Epithelial cell of esophagus (primary cell): ENCODE measurements around the gene DLG4.

ENCODE experiments used
- DNase-seq: peaks from one replicate; pipeline ENCODE4 v3.0.0; 2010; ENCODE audit warnings: low read depth
- H3K4me3 ChIP-seq: 2 replicates; pipeline ENCODE4 v1.5.1; 2011; ENCODE audit warnings: mild to moderate bottlenecking, low read length, control low read depth
- TF ChIP-seq, protein P1 (sequence below): IDR thresholded peaks from 2 replicates; pipeline ENCODE4 v1.5.1; 2011; ENCODE audit warnings: low read depth, mild to moderate bottlenecking, low read length, control low read depth, inconsistent platforms; ENCODE audit not compliant: insufficient read depth; ENCODE audit errors: missing control alignments

The DLG4 gene

DNA sequence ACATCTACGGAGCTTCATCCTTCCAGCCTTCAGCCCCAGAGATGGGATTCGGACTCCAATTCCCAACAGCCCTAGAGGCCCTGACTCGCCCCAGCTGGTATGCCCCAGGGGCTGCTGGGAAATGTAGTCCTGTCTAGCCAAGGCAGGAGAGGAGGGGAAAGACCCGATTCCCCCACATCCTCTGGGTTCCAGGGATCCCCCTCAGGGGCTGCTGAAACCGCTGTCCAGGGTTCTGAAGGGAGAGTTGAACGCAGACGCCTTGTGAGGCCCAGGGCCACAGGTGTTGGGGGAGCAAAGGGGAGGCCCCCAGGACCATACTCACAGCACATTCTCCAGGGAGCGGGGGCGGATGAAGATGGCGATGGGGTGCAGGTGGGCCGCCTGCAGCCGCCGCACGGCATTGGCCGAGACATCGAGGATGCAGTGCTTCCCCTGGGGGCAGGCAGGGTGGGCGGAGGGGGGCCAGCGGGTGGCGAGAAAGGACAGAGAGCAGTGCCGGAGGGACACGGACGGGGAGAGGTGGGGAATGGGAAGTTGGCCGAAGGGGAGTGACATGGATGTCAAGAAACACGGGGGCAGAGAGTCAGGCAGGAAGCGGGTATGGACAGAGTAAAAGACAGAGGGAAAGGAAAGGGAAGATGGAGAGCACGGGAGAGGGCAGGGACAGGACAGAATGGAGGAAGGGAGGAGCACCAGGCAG, 27.9 kb downstream of the DLG4 start:
- no peak overlapping the region for H3K4me3 ChIP-seq
- TF ChIP-seq, protein P1, sequence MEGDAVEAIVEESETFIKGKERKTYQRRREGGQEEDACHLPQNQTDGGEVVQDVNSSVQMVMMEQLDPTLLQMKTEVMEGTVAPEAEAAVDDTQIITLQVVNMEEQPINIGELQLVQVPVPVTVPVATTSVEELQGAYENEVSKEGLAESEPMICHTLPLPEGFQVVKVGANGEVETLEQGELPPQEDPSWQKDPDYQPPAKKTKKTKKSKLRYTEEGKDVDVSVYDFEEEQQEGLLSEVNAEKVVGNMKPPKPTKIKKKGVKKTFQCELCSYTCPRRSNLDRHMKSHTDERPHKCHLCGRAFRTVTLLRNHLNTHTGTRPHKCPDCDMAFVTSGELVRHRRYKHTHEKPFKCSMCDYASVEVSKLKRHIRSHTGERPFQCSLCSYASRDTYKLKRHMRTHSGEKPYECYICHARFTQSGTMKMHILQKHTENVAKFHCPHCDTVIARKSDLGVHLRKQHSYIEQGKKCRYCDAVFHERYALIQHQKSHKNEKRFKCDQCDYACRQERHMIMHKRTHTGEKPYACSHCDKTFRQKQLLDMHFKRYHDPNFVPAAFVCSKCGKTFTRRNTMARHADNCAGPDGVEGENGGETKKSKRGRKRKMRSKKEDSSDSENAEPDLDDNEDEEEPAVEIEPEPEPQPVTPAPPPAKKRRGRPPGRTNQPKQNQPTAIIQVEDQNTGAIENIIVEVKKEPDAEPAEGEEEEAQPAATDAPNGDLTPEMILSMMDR: no peak
- peak; percentile 45 for DNase-seq

DNA sequence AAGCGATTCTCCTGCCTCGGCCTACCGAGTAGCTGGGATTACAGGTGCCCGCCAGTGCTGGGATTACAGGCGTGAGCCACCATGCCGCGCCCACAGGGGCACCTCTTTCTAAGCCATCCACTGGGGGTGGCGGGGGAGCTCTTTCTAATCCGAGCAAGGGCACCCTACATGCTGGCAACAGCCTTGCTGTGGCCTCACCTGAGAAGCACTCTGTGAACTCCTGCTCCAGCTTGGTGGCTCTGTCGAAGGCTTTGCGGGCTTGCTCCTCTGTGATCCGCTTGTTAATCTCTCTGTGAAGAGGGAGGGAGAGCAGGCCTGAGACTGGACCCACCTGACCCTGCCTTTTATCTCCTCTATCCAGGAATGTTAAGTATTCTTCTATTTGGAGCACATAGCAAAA, 28.6 kb downstream of the DLG4 start:
- no peak for DNase-seq
- no peak overlapping the region for H3K4me3 ChIP-seq
- TF ChIP-seq, protein P1: no peak

DNA sequence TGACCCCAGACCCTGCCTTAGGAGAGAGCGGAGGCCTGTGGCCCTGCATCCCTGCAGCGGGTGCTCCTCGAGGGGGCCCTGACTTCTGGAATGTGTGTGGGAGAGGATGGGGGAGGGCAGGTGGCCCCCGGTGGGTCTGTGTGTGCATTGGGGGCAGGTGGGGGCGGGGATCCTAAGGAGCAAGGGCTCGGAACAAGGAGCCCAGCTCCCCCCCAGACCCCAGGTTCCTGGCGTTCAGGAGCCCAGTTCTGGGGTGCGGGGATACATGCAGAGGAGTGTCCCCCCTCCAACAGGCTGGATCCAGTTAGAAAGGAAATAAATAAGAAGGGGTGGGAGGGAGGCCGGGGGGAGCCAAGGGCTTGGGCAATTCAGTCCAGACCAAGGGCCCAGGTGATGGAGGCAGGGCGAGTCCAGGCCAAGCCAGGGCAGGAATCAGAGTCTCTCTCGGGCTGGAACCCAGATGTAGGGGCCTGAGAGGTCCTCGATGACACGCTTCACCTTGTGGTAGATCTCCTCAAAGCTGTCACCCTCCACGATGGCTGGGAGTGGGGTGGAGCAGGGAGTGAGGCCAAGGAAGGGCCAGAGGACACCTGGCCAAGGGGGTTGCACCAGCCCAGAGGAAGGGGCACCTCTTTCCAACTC, 29.2 kb downstream of the DLG4 start:
- no peak overlapping the region for H3K4me3 ChIP-seq
- DNase-seq: no peak
- TF ChIP-seq, protein P1: no peak

DNA sequence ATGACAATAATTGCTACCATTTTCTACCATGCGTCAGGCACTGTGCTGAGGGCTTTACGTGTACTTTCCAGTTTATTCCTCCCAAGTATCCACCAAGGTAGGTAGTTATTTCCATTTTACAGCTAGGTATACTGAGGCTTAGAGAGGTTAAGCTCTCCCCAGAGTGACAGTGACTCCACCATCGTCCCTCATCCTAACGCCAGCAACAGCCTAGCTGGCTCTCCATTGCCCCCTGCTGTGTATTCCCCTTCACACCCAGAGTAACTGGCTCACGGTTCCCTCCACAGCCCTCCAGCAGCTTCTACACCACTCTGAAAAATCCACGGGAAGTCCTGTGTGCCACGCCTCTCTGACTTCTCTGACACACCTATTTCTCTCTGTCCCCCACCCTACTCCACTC, 33.4 kb downstream of the DLG4 start:
- DNase-seq: no peak
- TF ChIP-seq, protein P1: peak; percentile 22

DNA sequence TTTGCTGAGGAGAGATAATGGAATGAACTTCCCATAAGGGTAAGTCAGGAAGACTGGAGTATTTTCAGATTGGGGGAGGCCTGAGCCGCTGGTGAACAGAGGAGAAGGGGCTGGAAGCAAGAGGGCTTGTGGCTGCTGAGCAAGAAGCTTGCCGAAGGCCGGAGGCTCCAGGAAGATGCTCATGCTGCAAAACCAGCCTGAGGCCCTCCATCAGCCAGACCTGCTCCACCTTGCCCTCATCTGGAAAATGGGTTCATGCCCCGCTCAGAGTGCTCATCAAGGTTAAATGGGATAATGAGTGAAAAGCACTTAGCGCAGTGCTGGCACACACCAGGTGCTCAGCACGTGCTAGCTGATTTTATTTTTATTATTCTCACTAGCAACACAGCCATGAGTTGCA, 35.0 kb downstream of the DLG4 start:
- H3K4me3 ChIP-seq: no peak overlapping the region
- no peak for DNase-seq
- TF ChIP-seq, protein P1: no peak

More for the DNA sequence above, 33.4 kb downstream of the DLG4 start:
- no peak overlapping the region for H3K4me3 ChIP-seq

DNA sequence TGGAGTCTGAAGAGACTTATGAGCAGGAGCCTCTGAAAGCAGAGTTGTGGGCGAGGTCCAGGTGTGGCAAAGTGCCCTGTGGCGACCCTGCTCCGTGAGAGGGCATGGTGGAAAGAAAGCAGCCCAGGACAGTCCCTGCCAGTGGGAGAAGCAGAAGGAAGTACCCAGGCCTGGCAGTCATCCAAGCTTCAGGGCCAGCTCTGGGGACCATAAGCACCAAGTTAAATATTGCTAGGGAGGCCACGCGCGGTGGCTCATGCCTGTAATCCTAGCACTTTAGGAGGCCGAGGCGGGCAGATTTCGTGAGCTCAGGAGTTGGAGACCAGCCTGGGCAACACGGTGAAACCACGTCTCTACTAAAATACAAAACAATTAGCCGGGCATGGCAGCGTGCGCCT, 35.5 kb downstream of the DLG4 start:
- H3K4me3 ChIP-seq: no peak overlapping the region
- DNase-seq: no peak
- TF ChIP-seq, protein P1: no peak
